Measurements from ENCODE around the gene XXYLT1.
A peak's percentile ranks its signal among the peaks of the same experiment; 100 is the strongest.

Gene XXYLT1

GRCh38 chr3:195033531-195034091 lies 237.3 kb downstream of the XXYLT1 start:
- peak overlapping the region in 1 of 2 experiments; percentile 31 for H2BK12ac ChIP-seq (ENCODE audit: low read length in 2 of 2)
- no peak overlapping the region for H3K27ac ChIP-seq (ENCODE audit: low read length, poor library complexity, severe bottlenecking)
- H2AK5ac ChIP-seq (ENCODE audit: low read length, severe bottlenecking): no peak overlapping the region
- peak; percentile 18 for DNase-seq
- no peak overlapping the region for H2BK120ac ChIP-seq (ENCODE audit: low read depth, low read length)
- no peaks in the 10 kb centered on the region for H3K36me3 ChIP-seq (ENCODE audit: control insufficient read depth in 1 of 2, insufficient read depth in 2 of 2, low read depth in 1 of 2, low read length in 2 of 2)
- H2AFZ ChIP-seq (ENCODE audit: low read depth, low read length): no peak overlapping the region
- H3K4ac ChIP-seq (ENCODE audit: low read depth in 1 of 2, low read length in 2 of 2): no peak overlapping the region
- H3K9me3 ChIP-seq (ENCODE audit: control insufficient read depth, low read length): peaks cover 8% of the 10 kb centered on the region
- no peak overlapping the region for H4K91ac ChIP-seq (ENCODE audit: low read length)
- H3K79me1 ChIP-seq (replicated peaks; ENCODE audit: low read length, poor library complexity, severe bottlenecking): no peaks in the 10 kb centered on the region
- no peak overlapping the region for H2BK15ac ChIP-seq (ENCODE audit: low read depth, poor library complexity, severe bottlenecking)
- no peak overlapping the region for H3K9ac ChIP-seq (ENCODE audit: low read length)
- H3K4me1 ChIP-seq (ENCODE audit: control insufficient read depth, insufficient read depth, low read depth, low read length): peaks cover 21% of the 10 kb centered on the region
- H3K14ac ChIP-seq (ENCODE audit: low read length in 2 of 2): no peak overlapping the region
- WGBS: 56% methylated on average over 12 of the region's 12 CpGs
- no peak overlapping the region for H4K8ac ChIP-seq (ENCODE audit: low read length)
- H3K23ac ChIP-seq (ENCODE audit: low read length in 2 of 2): no peak overlapping the region
- H3K27me3 ChIP-seq (ENCODE audit: control insufficient read depth in 1 of 2, insufficient read depth in 1 of 2, low read length in 2 of 2): peaks cover 32 to 59% of the 10 kb centered on the region in 2 experiments
- H3K4me3 ChIP-seq (ENCODE audit: insufficient read depth in 1 of 2, low read depth in 1 of 2, low read length in 2 of 2): no peak overlapping the region
- H3K4me2 ChIP-seq (ENCODE audit: low read length, poor library complexity, severe bottlenecking): no peak overlapping the region
- no peak overlapping the region for H2BK5ac ChIP-seq (ENCODE audit: low read depth, low read length, poor library complexity, severe bottlenecking)
- no peak overlapping the region for H3K18ac ChIP-seq (ENCODE audit: low read depth in 1 of 2, low read length in 2 of 2)

- Histone ChIP-seq H3K79me1 (replicated peaks; ENCODE audit: low read length, poor library complexity, severe bottlenecking) (no peaks in the 10 kb centered on the region), H3K23ac (ENCODE audit: low read length in 2 of 2) (no peak overlapping the region), H3K14ac (ENCODE audit: low read length in 2 of 2) (no peak overlapping the region), H2BK12ac (ENCODE audit: low read length in 2 of 2) (peak overlapping the region in 1 of 2 experiments; percentile 72), H3K27me3 (ENCODE audit: control insufficient read depth in 1 of 2, insufficient read depth in 1 of 2, low read length in 2 of 2) (peaks cover 33 to 56% of the 10 kb centered on the region in 2 experiments), H3K9ac (ENCODE audit: low read length) (no peak overlapping the region), H3K4me1 (ENCODE audit: control insufficient read depth, insufficient read depth, low read depth, low read length) (peaks cover 21% of the 10 kb centered on the region), H2BK120ac (ENCODE audit: low read depth, low read length) (no peak overlapping the region), H3K4me2 (ENCODE audit: low read length, poor library complexity, severe bottlenecking) (no peak overlapping the region), H3K27ac (ENCODE audit: low read length, poor library complexity, severe bottlenecking) (no peak overlapping the region), H2AFZ (ENCODE audit: low read depth, low read length) (no peak overlapping the region), H2BK15ac (ENCODE audit: low read depth, poor library complexity, severe bottlenecking) (no peak overlapping the region), H3K36me3 (ENCODE audit: control insufficient read depth in 1 of 2, insufficient read depth in 2 of 2, low read depth in 1 of 2, low read length in 2 of 2) (no peaks in the 10 kb centered on the region), H4K91ac (ENCODE audit: low read length) (no peak overlapping the region), H3K4me3 (ENCODE audit: insufficient read depth in 1 of 2, low read depth in 1 of 2, low read length in 2 of 2) (no peak overlapping the region), H3K9me3 (ENCODE audit: control insufficient read depth, low read length) (peaks cover 7% of the 10 kb centered on the region), H4K8ac (ENCODE audit: low read length) (no peak overlapping the region), H3K4ac (ENCODE audit: low read depth in 1 of 2, low read length in 2 of 2) (no peak overlapping the region), H2AK5ac (ENCODE audit: low read length, severe bottlenecking) (no peak overlapping the region), H3K18ac (ENCODE audit: low read depth in 1 of 2, low read length in 2 of 2) (no peak overlapping the region), H2BK5ac (ENCODE audit: low read depth, low read length, poor library complexity, severe bottlenecking) (no peak overlapping the region)
- 93% methylated on average over 9 of the region's 10 CpGs for WGBS
- no peak for DNase-seq
These were observed 238.0 kb downstream of the XXYLT1 start for GRCh38 chr3:195032955-195033354.

- peak overlapping the region; percentile 89 for H4K91ac ChIP-seq (ENCODE audit: low read length)
These were observed 238.7 kb downstream of the XXYLT1 start for GRCh38 chr3:195032106-195032759.

GRCh38 chr3:195031574-195032003 lies 239.4 kb downstream of the XXYLT1 start:
- H3K4ac ChIP-seq (ENCODE audit: low read depth in 1 of 2, low read length in 2 of 2): peak overlapping the region; percentile 86 to 90
- H2BK12ac ChIP-seq (ENCODE audit: low read length in 2 of 2): peak overlapping the region; percentile 96 to 98
- peak overlapping the region; percentile 89 for H4K91ac ChIP-seq (ENCODE audit: low read length)
- H3K14ac ChIP-seq (ENCODE audit: low read length in 2 of 2): peak overlapping the region in 1 of 2 experiments; percentile 90
- WGBS: 63% methylated on average over 3 of the region's 5 CpGs
- H3K27ac ChIP-seq (ENCODE audit: low read length, poor library complexity, severe bottlenecking): no peak overlapping the region
- H3K36me3 ChIP-seq (ENCODE audit: control insufficient read depth in 1 of 2, insufficient read depth in 2 of 2, low read depth in 1 of 2, low read length in 2 of 2): no peaks in the 10 kb centered on the region
- no peak overlapping the region for H2BK5ac ChIP-seq (ENCODE audit: low read depth, low read length, poor library complexity, severe bottlenecking)
- peak overlapping the region; percentile 97 for H2BK15ac ChIP-seq (ENCODE audit: low read depth, poor library complexity, severe bottlenecking)
- H4K8ac ChIP-seq (ENCODE audit: low read length): peak overlapping the region; percentile 92
- H2AFZ ChIP-seq (ENCODE audit: low read depth, low read length): no peak overlapping the region
- peaks cover 33 to 54% of the 10 kb centered on the region in 2 experiments for H3K27me3 ChIP-seq (ENCODE audit: control insufficient read depth in 1 of 2, insufficient read depth in 1 of 2, low read length in 2 of 2)
- H3K9me3 ChIP-seq (ENCODE audit: control insufficient read depth, low read length): no peaks in the 10 kb centered on the region
- H2BK120ac ChIP-seq (ENCODE audit: low read depth, low read length): peak overlapping the region; percentile 29
- H3K18ac ChIP-seq (ENCODE audit: low read depth in 1 of 2, low read length in 2 of 2): peak overlapping the region; percentile 89 to 93
- H3K9ac ChIP-seq (ENCODE audit: low read length): no peak overlapping the region
- H3K4me1 ChIP-seq (ENCODE audit: control insufficient read depth, insufficient read depth, low read depth, low read length): peaks cover 21% of the 10 kb centered on the region
- no peak for DNase-seq
- H3K23ac ChIP-seq (ENCODE audit: low read length in 2 of 2): peak overlapping the region in 1 of 2 experiments; percentile 77
- H3K4me3 ChIP-seq (ENCODE audit: insufficient read depth in 1 of 2, low read depth in 1 of 2, low read length in 2 of 2): peak overlapping the region in 1 of 2 experiments; percentile 16
- no peaks in the 10 kb centered on the region for H3K79me1 ChIP-seq (replicated peaks; ENCODE audit: low read length, poor library complexity, severe bottlenecking)
- H2AK5ac ChIP-seq (ENCODE audit: low read length, severe bottlenecking): no peak overlapping the region
- no peak overlapping the region for H3K4me2 ChIP-seq (ENCODE audit: low read length, poor library complexity, severe bottlenecking)

More at GRCh38 chr3:195032106-195032759, 238.7 kb downstream of the XXYLT1 start:
- H3K36me3 ChIP-seq (ENCODE audit: control insufficient read depth in 1 of 2, insufficient read depth in 2 of 2, low read depth in 1 of 2, low read length in 2 of 2): no peaks in the 10 kb centered on the region
- H3K4me1 ChIP-seq (ENCODE audit: control insufficient read depth, insufficient read depth, low read depth, low read length): peaks cover 21% of the 10 kb centered on the region
- no peak overlapping the region for H3K4me2 ChIP-seq (ENCODE audit: low read length, poor library complexity, severe bottlenecking)
- H2BK5ac ChIP-seq (ENCODE audit: low read depth, low read length, poor library complexity, severe bottlenecking): no peak overlapping the region
- no peak overlapping the region for H2BK120ac ChIP-seq (ENCODE audit: low read depth, low read length)
- H3K27me3 ChIP-seq (ENCODE audit: control insufficient read depth in 1 of 2, insufficient read depth in 1 of 2, low read length in 2 of 2): peaks cover 38 to 59% of the 10 kb centered on the region in 2 experiments
- peak overlapping the region; percentile 86 to 90 for H3K4ac ChIP-seq (ENCODE audit: low read depth in 1 of 2, low read length in 2 of 2)
- H3K79me1 ChIP-seq (replicated peaks; ENCODE audit: low read length, poor library complexity, severe bottlenecking): no peaks in the 10 kb centered on the region
- no peak overlapping the region for H4K8ac ChIP-seq (ENCODE audit: low read length)
- WGBS: 72% methylated on average over 9 of the region's 12 CpGs
- H3K14ac ChIP-seq (ENCODE audit: low read length in 2 of 2): no peak overlapping the region
- no peak overlapping the region for H2AK5ac ChIP-seq (ENCODE audit: low read length, severe bottlenecking)
- no peak overlapping the region for H3K27ac ChIP-seq (ENCODE audit: low read length, poor library complexity, severe bottlenecking)
- no peak for DNase-seq
- H3K9ac ChIP-seq (ENCODE audit: low read length): no peak overlapping the region
- no peak overlapping the region for H3K23ac ChIP-seq (ENCODE audit: low read length in 2 of 2)
- H3K18ac ChIP-seq (ENCODE audit: low read depth in 1 of 2, low read length in 2 of 2): peak overlapping the region; percentile 89 to 93
- no peak overlapping the region for H2AFZ ChIP-seq (ENCODE audit: low read depth, low read length)
- peaks cover under 1% of the 10 kb centered on the region for H3K9me3 ChIP-seq (ENCODE audit: control insufficient read depth, low read length)
- no peak overlapping the region for H2BK15ac ChIP-seq (ENCODE audit: low read depth, poor library complexity, severe bottlenecking)
- peak overlapping the region; percentile 43 to 98 for H2BK12ac ChIP-seq (ENCODE audit: low read length in 2 of 2)
- no peak overlapping the region for H3K4me3 ChIP-seq (ENCODE audit: insufficient read depth in 1 of 2, low read depth in 1 of 2, low read length in 2 of 2)
